OCI-LY1 (cell line): Measurements from ENCODE around the gene C2CD3.

Experiments used
- EZH2 ChIP-seq: fragments of 200-600 bp; sonication (generic), shearing (Covaris generic); IDR thresholded peaks from 2 replicates; pipeline ENCODE4 v1.8.0; 2017; ENCODE audit warnings: borderline replicate concordance, mixed run types, mild to moderate bottlenecking, antibody characterized with exemption, low read length, moderate library complexity, mixed read lengths
- TF ChIP-seq, protein P1 (sequence below): fragments of 200-600 bp; sonication (generic), shearing (Covaris generic); IDR thresholded peaks from 2 replicates; pipeline ENCODE4 v1.5.1; 2017; ENCODE audit warnings: mild to moderate bottlenecking, antibody characterized with exemption, low read length, moderate library complexity, mixed read lengths

- TF ChIP-seq, protein P1, sequence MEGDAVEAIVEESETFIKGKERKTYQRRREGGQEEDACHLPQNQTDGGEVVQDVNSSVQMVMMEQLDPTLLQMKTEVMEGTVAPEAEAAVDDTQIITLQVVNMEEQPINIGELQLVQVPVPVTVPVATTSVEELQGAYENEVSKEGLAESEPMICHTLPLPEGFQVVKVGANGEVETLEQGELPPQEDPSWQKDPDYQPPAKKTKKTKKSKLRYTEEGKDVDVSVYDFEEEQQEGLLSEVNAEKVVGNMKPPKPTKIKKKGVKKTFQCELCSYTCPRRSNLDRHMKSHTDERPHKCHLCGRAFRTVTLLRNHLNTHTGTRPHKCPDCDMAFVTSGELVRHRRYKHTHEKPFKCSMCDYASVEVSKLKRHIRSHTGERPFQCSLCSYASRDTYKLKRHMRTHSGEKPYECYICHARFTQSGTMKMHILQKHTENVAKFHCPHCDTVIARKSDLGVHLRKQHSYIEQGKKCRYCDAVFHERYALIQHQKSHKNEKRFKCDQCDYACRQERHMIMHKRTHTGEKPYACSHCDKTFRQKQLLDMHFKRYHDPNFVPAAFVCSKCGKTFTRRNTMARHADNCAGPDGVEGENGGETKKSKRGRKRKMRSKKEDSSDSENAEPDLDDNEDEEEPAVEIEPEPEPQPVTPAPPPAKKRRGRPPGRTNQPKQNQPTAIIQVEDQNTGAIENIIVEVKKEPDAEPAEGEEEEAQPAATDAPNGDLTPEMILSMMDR: no peak
- TF ChIP-seq EZH2: no peak
Observed at GRCh38 chr11:73972187-73972586, 198.6 kb downstream of the C2CD3 start.
